BE2C (cell line): ENCODE results near the gene TCTN3.

ENCODE experiments used
- DNase-seq: peaks from one replicate; pipeline ENCODE4 v3.0.0-alpha.2; 2020
- H3K27me3 ChIP-seq: fragments of 250-450 bp; sonication (Bioruptor Pico); 2 replicates; pipeline ENCODE4 v1.5.1; 2020; ENCODE audit warnings: mild to moderate bottlenecking
- H3K36me3 ChIP-seq: fragments of 250-450 bp; sonication (Bioruptor Pico); 2 replicates; pipeline ENCODE4 v1.5.1; 2020; ENCODE audit warnings: mild to moderate bottlenecking
- H3K4me1 ChIP-seq: fragments of 250-450 bp; sonication (Bioruptor Pico); 2 replicates; pipeline ENCODE4 v1.5.1; 2020
- H3K4me3 ChIP-seq: 2 replicates; pipeline ENCODE4 v1.5.1; 2011; ENCODE audit warnings: low read depth, low read length
- H3K9me3 ChIP-seq: fragments of 250-450 bp; sonication (Bioruptor Pico); 2 replicates; pipeline ENCODE4 v1.5.1; 2020
- CTCF ChIP-seq: IDR thresholded peaks from 2 replicates; pipeline ENCODE4 v1.5.1; 2012; ENCODE audit warnings: mild to moderate bottlenecking, low read depth, low read length

Gene TCTN3

GRCh38 chr10:95664543-95664942 lies 29.2 kb downstream of the TCTN3 start:
- DNase-seq, result no peak
- Histone ChIP-seq H3K9me3 (no peaks in the 10 kb centered on the region), H3K4me3 (no peak overlapping the region), H3K4me1 (no peaks in the 10 kb centered on the region), H3K27me3 (no peaks in the 10 kb centered on the region), H3K36me3 (no peaks in the 10 kb centered on the region)
- TF ChIP-seq CTCF, result no peak

GRCh38 chr10:95663496-95663895 lies 30.2 kb downstream of the TCTN3 start:
- no peak for DNase-seq
- Histone ChIP-seq H3K4me3 (no peak overlapping the region), H3K4me1 (no peaks in the 10 kb centered on the region), H3K36me3 (no peaks in the 10 kb centered on the region), H3K27me3 (no peaks in the 10 kb centered on the region), H3K9me3 (no peaks in the 10 kb centered on the region)
- TF ChIP-seq CTCF, result no peak

GRCh38 chr10:95661818-95662217 lies 31.9 kb downstream of the TCTN3 start:
- H3K36me3 ChIP-seq, result no peaks in the 10 kb centered on the region
- no peak for TF ChIP-seq CTCF
- no peak for DNase-seq

DNA sequence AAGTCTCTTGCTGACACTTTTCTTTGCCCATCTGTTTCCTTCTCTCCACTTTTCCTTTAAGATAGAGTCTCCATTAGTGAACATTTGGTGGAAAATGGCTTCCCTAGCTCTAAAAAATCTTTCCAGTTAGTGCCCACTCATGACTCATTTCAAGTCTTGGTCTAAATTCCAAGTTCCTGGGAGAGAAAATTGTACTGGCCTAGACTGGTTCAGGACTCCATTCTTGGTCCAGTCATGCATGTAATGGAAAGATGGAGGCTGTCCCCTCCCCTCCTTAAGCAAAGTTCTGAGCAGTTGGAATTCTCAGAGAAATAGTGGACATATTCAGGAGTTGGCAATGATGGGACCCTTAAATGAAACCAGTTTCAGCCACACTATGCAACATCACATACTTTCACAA lies 33.4 kb downstream of the TCTN3 start:
- no peaks in the 10 kb centered on the region for H3K27me3 ChIP-seq
- H3K9me3 ChIP-seq, result no peaks in the 10 kb centered on the region
- TF ChIP-seq CTCF, result no peak
- DNase-seq, result no peak
- no peaks in the 10 kb centered on the region for H3K36me3 ChIP-seq
- no peaks in the 10 kb centered on the region for H3K4me1 ChIP-seq
- no peak overlapping the region for H3K4me3 ChIP-seq

More at GRCh38 chr10:95661818-95662217, 31.9 kb downstream of the TCTN3 start:
- H3K9me3 ChIP-seq, result no peaks in the 10 kb centered on the region
- no peaks in the 10 kb centered on the region for H3K27me3 ChIP-seq
- H3K4me3 ChIP-seq, result no peak overlapping the region
- no peaks in the 10 kb centered on the region for H3K4me1 ChIP-seq

DNA sequence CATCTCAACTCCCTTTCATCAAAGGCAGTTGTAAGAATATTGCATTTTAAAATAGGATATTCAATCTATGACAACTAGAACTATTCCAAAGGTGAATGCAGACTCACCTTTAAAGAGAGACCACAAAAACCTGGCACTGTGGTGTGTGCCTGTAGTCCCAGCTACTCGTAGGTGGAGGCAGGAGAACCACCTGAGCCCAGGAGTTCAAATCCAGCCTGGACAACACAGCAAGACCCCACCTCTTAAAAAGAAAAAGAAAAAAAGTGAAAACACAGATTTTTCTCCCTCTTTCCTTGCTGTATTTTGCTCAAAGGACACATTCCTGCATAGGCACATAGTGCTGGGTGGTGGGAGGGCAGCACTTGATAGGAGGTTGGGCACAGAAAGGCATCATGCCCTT lies 36.5 kb downstream of the TCTN3 start:
- Histone ChIP-seq H3K36me3 (peaks cover 5% of the 10 kb centered on the region), H3K4me3 (peak overlapping the region; percentile 89), H3K4me1 (no peaks in the 10 kb centered on the region), H3K27me3 (no peaks in the 10 kb centered on the region), H3K9me3 (no peaks in the 10 kb centered on the region)
- no peak for TF ChIP-seq CTCF
- no peak for DNase-seq

DNA sequence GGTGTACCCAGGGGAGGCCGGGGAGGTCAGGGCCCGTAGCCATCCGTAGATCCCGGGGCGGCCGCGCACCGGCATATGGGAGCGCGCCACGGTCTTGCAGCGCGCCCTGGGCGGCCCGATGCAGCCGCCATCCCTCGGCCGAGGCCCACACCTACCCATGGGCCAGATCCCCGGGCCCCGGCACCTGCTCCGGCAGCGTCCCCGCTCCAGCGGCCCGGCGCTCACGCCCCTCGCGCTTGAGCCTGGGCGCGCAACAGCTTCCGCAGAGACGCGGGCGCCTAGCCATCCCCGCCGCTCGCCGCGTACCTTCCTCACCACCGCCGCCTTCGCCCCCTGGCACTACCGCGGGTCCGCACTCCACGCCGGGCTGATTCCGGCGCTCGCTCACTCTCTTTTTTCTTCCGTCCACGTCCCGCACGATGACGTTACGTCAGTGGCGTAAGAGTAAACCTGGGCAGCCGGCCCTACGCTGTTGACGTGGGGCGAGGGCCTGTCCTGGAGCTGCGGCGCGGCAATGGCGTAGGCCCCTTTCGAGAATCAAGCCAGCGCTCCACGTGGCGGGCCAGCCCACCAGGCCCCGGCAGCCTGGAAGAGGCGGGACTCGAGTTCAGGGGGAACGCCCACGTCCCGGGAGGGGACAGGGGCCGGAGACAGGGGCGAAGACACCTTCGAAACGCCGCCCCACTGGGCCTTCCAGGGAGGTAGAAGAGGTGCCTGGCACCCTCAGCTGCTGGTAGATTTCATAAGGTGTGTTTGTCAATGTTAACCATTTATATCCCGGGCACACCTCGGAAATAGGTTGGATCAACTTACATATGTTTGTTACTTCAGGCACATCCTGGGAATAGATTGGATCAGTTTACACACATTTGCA lies 37.2 kb downstream of the TCTN3 start, which contains the start of gene ALDH18A1:
Gene ALDH18A1 (minus strand): TSS at position 421 of the 874 bp plus-strand sequence. CDS start 3,334 bp downstream, outside the sequence.
- peak within 1 kb of the TSS; percentile 89 for H3K4me3 ChIP-seq
- no peak for TF ChIP-seq CTCF
- no peaks in the 10 kb centered on the region for H3K27me3 ChIP-seq
- H3K4me1 ChIP-seq, result no peaks in the 10 kb centered on the region
- H3K9me3 ChIP-seq, result no peaks in the 10 kb centered on the region
- peak; percentile 90 for DNase-seq
- peaks cover 12% of the 10 kb centered on the region for H3K36me3 ChIP-seq
